ENCODE data around the gene MYO3A.

- TF ChIP-seq, protein P1, sequence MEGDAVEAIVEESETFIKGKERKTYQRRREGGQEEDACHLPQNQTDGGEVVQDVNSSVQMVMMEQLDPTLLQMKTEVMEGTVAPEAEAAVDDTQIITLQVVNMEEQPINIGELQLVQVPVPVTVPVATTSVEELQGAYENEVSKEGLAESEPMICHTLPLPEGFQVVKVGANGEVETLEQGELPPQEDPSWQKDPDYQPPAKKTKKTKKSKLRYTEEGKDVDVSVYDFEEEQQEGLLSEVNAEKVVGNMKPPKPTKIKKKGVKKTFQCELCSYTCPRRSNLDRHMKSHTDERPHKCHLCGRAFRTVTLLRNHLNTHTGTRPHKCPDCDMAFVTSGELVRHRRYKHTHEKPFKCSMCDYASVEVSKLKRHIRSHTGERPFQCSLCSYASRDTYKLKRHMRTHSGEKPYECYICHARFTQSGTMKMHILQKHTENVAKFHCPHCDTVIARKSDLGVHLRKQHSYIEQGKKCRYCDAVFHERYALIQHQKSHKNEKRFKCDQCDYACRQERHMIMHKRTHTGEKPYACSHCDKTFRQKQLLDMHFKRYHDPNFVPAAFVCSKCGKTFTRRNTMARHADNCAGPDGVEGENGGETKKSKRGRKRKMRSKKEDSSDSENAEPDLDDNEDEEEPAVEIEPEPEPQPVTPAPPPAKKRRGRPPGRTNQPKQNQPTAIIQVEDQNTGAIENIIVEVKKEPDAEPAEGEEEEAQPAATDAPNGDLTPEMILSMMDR (IDR thresholded peaks at IDR 0.05), result no peak
- TF ChIP-seq POLR2A (IDR thresholded peaks at IDR 0.05; ENCODE audit: low read depth) (no peak), EP300 (IDR thresholded peaks at IDR 0.05) (no peak)
These were observed 288.5 kb downstream of the MYO3A start for GRCh38 chr10:26222563-26222962.

Measured in esophagus muscularis mucosa (tissue), 4 donors.